Calu3 (cell line): ENCODE measurements around the gene EGFR. TPM values are rescaled to one million over a fixed set of nuclear protein-coding genes. Genes with fewer than 3 reads are reported as not detected.

Experiments used
- BruUV-seq: library from RNA; stranded (reverse); fragments of 400-500 nt; replicated peaks from 2 replicates; lab custom pipeline; 2021; lab: Mats Ljungman, UMichigan
- CTCF ChIA-PET: fragments of 300-600 bp; sonication (Branson Sonifier 250); formaldehyde crosslinking; loops from one replicate; lab custom pipeline; 2022; ENCODE audit warnings: antibody characterized with exemption; lab: Charles Lee
- DNase-seq: peaks from one replicate; pipeline ENCODE4 v3.0.0; 2022
- H3K27ac Mint-ChIP-seq: one replicate; pipeline ENCODE4 v1.8.0; 2022; ENCODE audit warnings: mixed read lengths; ENCODE audit not compliant: unreplicated experiment
- H3K27me3 Mint-ChIP-seq: one replicate; pipeline ENCODE4 v1.8.0; 2022; ENCODE audit warnings: mixed read lengths; ENCODE audit not compliant: unreplicated experiment
- H3K36me3 Mint-ChIP-seq: one replicate; pipeline ENCODE4 v1.8.0; 2022; ENCODE audit warnings: mild to moderate bottlenecking, moderate library complexity, mixed read lengths; ENCODE audit not compliant: insufficient read depth, unreplicated experiment
- H3K4me1 Mint-ChIP-seq: one replicate; pipeline ENCODE4 v1.8.0; 2022; ENCODE audit warnings: mild to moderate bottlenecking, low read depth, mixed read lengths; ENCODE audit not compliant: unreplicated experiment
- H3K4me3 Mint-ChIP-seq: one replicate; pipeline ENCODE4 v1.8.0; 2022; ENCODE audit warnings: mild to moderate bottlenecking, low read depth, moderate library complexity, mixed read lengths; ENCODE audit not compliant: unreplicated experiment
- H3K9me3 Mint-ChIP-seq: one replicate; pipeline ENCODE4 v1.8.0; 2022; ENCODE audit warnings: low read depth, mixed read lengths; ENCODE audit not compliant: unreplicated experiment
- CTCF ChIP-seq: fragments of 200-600 bp; IDR thresholded peaks from one replicate; pipeline ENCODE4 v1.8.0; 2022; ENCODE audit warnings: antibody characterized with exemption; ENCODE audit not compliant: unreplicated experiment
- intact Hi-C: fragments of 100-400 bp; cut with micrococcal nuclease; formaldehyde crosslinking; loops from one replicate; pipeline ENCODE4 v1.10.0; 2022; ENCODE audit not compliant: unreplicated experiment
- total RNA-seq: library from RNA; stranded (reverse); gene quantifications from 2 replicates; pipeline ENCODE4 v1.2.3, GENCODE V29; 2022

The EGFR gene
- total RNA-seq, 1 experiment from 2014 or later: 87.4 TPM

DNA sequence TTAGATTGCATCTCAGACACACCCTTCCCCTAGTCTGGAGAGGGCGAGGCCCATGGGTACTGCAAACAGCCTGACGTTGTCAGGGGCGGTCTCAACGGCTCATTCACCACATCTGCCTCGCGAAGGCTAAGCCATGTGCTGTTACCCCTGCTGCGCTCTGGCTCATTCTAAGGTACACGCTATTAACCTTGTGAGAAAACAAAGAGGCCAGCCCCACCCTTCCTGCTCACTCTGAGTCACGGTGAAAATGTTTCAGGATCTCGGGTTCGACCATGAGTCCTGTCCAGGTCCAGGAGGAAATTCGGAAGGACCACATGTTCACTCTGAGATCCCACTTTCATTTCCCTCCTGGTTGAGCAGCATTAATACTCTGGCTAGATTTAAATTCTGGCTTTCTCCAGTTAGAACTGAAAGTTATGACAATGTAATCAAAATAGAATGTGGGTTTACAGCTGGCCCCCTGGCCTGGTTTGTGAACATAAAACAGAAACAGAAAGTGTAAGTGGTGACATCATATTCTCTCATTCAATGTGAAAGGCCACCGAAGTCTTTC is 55.2 kb downstream of the EGFR start:
- Mint-ChIP-seq H3K4me1 (peaks cover 97% of the 10 kb centered on the region), H3K4me3 (peak overlapping the region; percentile 66), H3K36me3 (peaks cover 44% of the 10 kb centered on the region), H3K27me3 (no peaks in the 10 kb centered on the region), H3K9me3 (no peaks in the 10 kb centered on the region), H3K27ac (peak overlapping the region; percentile 98)
- no peak for TF ChIP-seq CTCF
- DNase-seq: peak; percentile 93
- intact Hi-C loops: loop anchor here (2.0 to 5.0 kb wide), 4 partner anchors 53 to 287 kb away; no protein-coding TSS in a partner anchor
- no TSS peak for BruUV-seq
- CTCF ChIA-PET: interaction anchor here (1.2 kb wide), 1 partner anchor 12 kb away, joined by 4 read pairs; no protein-coding TSS in a partner anchor

GRCh38 chr7:55075464-55076021 is 56.7 kb downstream of the EGFR start:
- Mint-ChIP-seq H3K4me3 (no peak overlapping the region), H3K4me1 (peaks cover 97% of the 10 kb centered on the region), H3K27me3 (no peaks in the 10 kb centered on the region), H3K36me3 (peaks cover 44% of the 10 kb centered on the region), H3K9me3 (no peaks in the 10 kb centered on the region), H3K27ac (peak overlapping the region; percentile 98)
- no TSS peak for BruUV-seq
- no peak for DNase-seq
- CTCF ChIA-PET: interaction anchor here (0.6 to 1.6 kb wide), 4 partner anchors 10 to 180 kb away, joined by 3 to 6 read pairs (median 5); no protein-coding TSS in a partner anchor
- no peak for TF ChIP-seq CTCF
- intact Hi-C loops: loop anchor here (2.0 kb wide), 1 partner anchor 57 kb away; no protein-coding TSS in a partner anchor

- intact Hi-C loops: no loop called here
- peaks cover 97% of the 10 kb centered on the region for H3K4me1 Mint-ChIP-seq
- TSS peak; percentile 30 for BruUV-seq
- H3K9me3 Mint-ChIP-seq: no peaks in the 10 kb centered on the region
- no peaks in the 10 kb centered on the region for H3K27me3 Mint-ChIP-seq
- CTCF ChIA-PET: interaction anchor here (0.6 to 2.3 kb wide), 7 partner anchors 7 to 200 kb away, joined by 3 to 7 read pairs (median 5); no protein-coding TSS in a partner anchor
- TF ChIP-seq CTCF: no peak
- H3K27ac Mint-ChIP-seq: peak overlapping the region; percentile 88
- peak overlapping the region; percentile 69 for H3K4me3 Mint-ChIP-seq
- DNase-seq: peak; percentile 82
- peaks cover 44% of the 10 kb centered on the region for H3K36me3 Mint-ChIP-seq
Observed at GRCh38 chr7:55077561-55078410, 59.0 kb downstream of the EGFR start.
